NB4 (cell line): Measurements from ENCODE around the gene ACHE.
A peak's percentile ranks its signal among the peaks of the same experiment; 100 is the strongest.

Source experiments
- DNase-seq: peaks from one replicate; pipeline ENCODE4 v3.0.0; 2010; ENCODE audit warnings: low read depth
- H3K4me3 ChIP-seq: one replicate; pipeline ENCODE4 v1.5.1; 2011; ENCODE audit warnings: mild to moderate bottlenecking, low read depth, low read length, moderate library complexity
- MAX ChIP-seq: IDR thresholded peaks from 2 replicates; pipeline ENCODE4 v1.6.1; 2011; ENCODE audit warnings: low read depth, low read length
- MYC ChIP-seq: IDR thresholded peaks from 2 replicates; pipeline ENCODE4 v1.6.1; 2011; ENCODE audit warnings: low read depth, low read length
- POLR2A ChIP-seq: IDR thresholded peaks from 2 replicates; pipeline ENCODE4 v1.6.1; 2011; ENCODE audit warnings: mild to moderate bottlenecking; ENCODE audit not compliant: insufficient read length; ENCODE audit errors: extremely low read depth
- TF ChIP-seq, protein P1 (sequence below): IDR thresholded peaks from one replicate; pipeline ENCODE4 v1.5.1; 2012; ENCODE audit warnings: low read depth, low read length

Gene ACHE

DNA sequence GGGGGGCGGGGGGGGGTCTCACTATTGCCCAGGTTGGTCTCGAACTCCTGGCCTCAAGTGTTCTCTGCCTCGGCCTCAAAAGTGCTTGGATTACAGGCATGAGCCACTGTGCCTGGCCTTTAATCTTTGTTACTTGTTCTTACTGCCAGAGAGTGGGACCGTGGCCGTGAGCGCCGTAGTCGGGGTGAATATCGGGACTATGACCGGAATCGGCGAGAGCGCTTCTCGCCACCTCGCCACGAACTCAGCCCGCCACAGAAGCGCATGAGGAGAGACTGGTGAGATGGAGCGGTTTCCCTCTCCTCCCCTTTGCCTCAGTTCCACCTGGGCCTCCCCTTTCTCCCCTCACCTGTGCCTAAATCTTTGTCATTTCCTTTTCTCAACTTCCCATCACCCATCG lies 14.6 kb downstream of the ACHE start:
- DNase-seq: no peak
- no peak for TF ChIP-seq POLR2A
- no peak overlapping the region for H3K4me3 ChIP-seq

- TF ChIP-seq POLR2A: no peak
- TF ChIP-seq, protein P1, sequence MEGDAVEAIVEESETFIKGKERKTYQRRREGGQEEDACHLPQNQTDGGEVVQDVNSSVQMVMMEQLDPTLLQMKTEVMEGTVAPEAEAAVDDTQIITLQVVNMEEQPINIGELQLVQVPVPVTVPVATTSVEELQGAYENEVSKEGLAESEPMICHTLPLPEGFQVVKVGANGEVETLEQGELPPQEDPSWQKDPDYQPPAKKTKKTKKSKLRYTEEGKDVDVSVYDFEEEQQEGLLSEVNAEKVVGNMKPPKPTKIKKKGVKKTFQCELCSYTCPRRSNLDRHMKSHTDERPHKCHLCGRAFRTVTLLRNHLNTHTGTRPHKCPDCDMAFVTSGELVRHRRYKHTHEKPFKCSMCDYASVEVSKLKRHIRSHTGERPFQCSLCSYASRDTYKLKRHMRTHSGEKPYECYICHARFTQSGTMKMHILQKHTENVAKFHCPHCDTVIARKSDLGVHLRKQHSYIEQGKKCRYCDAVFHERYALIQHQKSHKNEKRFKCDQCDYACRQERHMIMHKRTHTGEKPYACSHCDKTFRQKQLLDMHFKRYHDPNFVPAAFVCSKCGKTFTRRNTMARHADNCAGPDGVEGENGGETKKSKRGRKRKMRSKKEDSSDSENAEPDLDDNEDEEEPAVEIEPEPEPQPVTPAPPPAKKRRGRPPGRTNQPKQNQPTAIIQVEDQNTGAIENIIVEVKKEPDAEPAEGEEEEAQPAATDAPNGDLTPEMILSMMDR: no peak
- TF ChIP-seq MAX: no peak
- no peak for TF ChIP-seq MYC
- no peak for DNase-seq
- H3K4me3 ChIP-seq: no peak overlapping the region
Observed at GRCh38 chr7:100880645-100881044, 15.0 kb downstream of the ACHE start.

GRCh38 chr7:100879685-100880261 lies 15.9 kb downstream of the ACHE start:
- no peak overlapping the region for H3K4me3 ChIP-seq
- no peak for TF ChIP-seq MYC
- TF ChIP-seq POLR2A: no peak
- TF ChIP-seq MAX: no peak
- TF ChIP-seq, protein P1: no peak
- DNase-seq: peak; percentile 30

GRCh38 chr7:100878685-100879084 lies 17.0 kb downstream of the ACHE start:
- DNase-seq: no peak
- TF ChIP-seq MYC (no peak), MAX (no peak), POLR2A (no peak)
- TF ChIP-seq, protein P1: no peak
- no peak overlapping the region for H3K4me3 ChIP-seq

- TF ChIP-seq, protein P1: no peak
- DNase-seq: no peak
- peak overlapping the region; percentile 37 for H3K4me3 ChIP-seq
Observed at GRCh38 chr7:100878013-100878412, 17.7 kb downstream of the ACHE start.

DNA sequence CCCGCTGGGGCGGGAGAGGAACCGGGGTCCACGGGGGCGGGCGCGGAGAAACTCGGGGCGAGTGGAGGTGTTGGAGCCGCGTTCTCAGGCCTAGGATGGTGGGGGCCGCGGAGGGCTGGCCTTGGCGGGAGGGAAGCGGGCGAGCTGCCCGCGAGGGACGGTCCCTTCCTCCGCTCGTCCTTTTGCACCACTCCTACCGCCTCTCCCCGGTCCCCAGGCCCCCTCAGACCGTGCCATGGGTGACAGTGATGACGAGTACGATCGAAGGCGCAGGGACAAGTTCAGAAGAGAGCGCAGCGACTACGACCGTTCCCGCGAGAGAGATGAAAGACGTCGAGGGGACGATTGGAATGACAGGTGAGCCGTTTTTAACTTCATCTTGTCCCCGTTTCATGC lies 20.3 kb downstream of the ACHE start:
- peak; percentile 68 for DNase-seq
- H3K4me3 ChIP-seq: peak overlapping the region; percentile 100
- no peak for TF ChIP-seq POLR2A
- TF ChIP-seq MYC: 0 out of 2 replicates have a peak, but pooled peaks have one; percentile 12

DNA sequence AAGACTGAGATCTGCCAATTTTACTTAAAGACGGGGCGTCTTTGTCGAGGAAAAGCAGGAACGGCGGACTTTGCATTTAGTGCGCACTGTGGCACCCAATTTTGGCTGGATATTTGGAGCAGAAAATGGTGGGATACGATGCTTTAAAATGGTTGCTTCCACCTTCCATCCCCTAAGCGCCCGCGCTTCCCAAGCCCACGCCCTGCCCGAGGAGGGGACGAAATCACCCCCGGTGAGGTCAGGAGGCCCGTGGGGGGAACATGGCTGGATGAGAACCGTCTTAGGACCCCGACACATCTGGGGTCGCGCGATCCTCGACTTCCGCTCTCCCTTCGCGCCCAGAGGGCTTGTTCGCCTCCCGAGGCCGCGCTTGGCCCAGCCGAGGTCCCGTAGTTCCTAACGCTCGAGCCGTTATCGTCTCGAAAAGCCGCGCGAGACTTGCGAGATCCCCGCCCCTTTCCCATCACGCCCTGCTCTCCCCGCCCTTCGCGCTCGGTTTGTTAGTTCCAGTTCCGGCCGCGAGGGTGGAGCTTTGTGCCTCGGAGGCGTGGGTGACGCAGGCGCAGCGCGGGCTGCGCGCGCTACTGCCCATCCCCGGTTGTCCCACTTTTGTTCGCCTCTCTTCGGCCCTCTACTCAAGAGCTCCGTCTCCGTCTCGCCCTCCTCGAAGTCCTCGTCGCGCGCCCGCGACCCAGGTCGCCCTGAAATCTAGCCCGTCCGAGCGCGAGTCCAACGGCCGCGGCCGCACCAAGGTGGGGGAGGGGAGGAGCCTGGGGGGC lies 20.9 kb downstream of the ACHE start, which contains the start of gene SRRT:
TSS of gene SRRT (plus strand) at position 527 of the 779 bp plus-strand sequence. CDS start 488 bp downstream, outside the sequence.
- DNase-seq: peak; percentile 100
- TF ChIP-seq POLR2A (peak; percentile 98), MYC (peak; percentile 81; the same call in 1 of the 2 replicates), MAX (peak; percentile 41)
- TF ChIP-seq, protein P1: no peak
- peak within 1 kb of the TSS; percentile 100 for H3K4me3 ChIP-seq
